GM21360 (cell line): ENCODE results near the gene DDX25.

Source experiments
- ATAC-seq: cut with Tn5 transposase; IDR thresholded peaks from one replicate; pipeline ENCODE4 v1.9.1; 2021; ENCODE audit warnings: mild to moderate bottlenecking, moderate library complexity; ENCODE audit not compliant: unreplicated experiment

DDX25 gene

DNA sequence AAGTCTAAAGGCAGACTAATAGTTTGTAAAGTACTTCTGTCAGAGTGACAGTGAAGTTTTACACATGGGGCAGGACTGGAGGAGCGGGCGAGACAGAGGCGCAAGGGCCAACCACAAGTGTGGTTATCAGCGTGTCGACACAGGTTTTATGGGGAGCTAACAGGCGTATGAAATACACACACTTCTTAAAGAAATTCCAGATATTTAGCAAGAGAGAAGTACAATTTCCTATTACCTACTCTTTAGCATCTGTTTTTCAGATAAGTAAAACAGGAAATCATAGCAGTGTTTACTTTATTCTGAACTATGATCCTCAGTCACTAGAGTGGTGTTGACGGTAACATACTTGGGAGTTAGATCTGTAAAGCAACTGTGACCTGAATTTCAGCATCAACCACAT lies 64.0 kb downstream of the DDX25 start:
- no peak for ATAC-seq

DNA sequence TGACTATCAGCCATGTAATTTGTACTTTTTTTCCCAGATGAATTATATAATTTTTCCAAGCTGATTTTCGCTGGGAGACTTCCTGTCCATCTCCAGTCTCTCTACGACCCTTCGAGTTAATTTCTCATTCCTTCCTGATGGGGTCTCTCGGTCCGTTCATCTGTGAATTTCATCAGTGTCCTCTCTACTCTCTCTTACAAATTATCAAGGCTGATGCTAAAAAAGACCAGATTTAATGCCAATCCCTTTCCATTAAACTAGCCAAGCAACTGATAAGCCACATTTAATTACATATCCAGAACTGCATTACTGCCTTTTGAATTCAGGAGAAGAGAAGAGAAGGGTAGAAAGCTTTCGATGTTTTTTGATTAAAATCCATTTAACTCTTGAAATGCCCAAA lies 67.3 kb downstream of the DDX25 start:
- ATAC-seq, result no peak

DNA sequence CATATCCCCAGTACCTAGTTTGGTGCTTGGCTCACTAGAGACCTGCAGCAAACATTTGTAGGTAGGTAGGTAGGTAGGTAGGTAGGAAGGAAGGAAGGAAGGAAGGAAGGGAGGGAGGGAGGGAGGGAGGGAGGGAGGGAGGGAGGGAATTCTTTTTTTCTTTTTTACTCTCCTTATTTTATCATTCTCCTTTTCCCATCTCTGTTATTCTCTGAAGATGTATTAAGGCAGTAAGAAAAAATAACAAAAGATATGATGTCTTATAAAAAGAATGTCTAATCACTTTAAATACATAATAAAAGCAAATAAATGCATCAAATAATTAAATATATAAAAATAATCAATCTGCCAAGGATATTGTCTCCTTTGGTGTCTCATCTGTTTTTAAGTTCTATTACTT lies 70.0 kb downstream of the DDX25 start:
- ATAC-seq, result no peak

DNA sequence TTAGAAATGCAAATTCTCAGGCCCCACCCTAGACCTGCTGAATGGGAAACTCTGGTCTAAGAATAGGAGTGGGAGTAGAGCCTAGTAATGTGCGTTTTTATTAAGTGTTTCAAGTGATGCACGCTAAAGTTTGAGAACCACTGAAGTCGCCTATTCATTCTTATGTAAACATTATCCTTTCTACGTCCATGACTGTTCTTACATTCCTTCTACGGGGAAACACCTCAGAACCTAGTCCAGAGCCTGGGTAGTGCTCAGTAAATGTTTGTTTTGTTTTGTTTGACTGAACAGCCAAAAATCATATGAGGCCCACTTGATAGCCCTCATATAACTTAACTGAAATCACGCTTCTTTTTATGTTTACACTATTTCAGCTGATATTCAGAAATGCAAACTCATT lies 71.3 kb downstream of the DDX25 start:
- no peak for ATAC-seq

DNA sequence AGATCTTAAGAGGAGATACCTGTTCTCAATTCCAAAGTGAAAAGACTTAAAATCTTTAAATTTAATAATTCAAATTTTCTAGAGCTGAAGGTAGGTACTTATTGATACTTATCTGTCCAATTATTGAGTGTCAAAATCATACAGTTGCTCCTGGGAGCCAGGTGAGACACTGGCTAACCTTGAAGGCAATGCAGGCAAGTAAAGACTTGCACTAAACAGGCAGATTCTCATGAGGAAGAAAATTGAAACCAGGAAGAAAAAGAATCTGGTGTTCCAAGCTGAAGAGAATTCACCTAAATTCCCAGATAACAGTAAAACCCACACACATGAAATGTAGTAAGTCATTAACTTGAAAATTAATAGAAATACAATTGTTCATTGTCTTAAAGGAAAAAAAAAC lies 71.8 kb downstream of the DDX25 start:
- no peak for ATAC-seq

DNA sequence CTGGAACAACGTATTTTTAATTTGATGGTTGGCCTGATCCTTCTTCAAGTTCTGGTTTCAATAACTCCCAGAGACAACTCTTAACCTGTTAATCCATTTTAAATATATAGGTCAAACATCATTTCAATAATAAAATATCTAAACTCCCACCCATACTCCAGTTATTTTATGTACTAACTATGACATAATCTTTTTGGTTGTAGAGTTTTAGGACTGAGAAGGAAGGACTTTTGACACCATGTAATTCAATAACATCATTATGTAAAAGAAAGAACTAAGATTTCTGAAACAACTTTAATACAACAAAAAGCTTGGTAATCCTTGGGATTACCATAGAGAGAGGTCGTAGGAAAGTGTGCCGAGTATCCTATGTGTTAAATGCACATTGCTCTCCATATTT lies 73.0 kb downstream of the DDX25 start:
- ATAC-seq, result no peak

DNA sequence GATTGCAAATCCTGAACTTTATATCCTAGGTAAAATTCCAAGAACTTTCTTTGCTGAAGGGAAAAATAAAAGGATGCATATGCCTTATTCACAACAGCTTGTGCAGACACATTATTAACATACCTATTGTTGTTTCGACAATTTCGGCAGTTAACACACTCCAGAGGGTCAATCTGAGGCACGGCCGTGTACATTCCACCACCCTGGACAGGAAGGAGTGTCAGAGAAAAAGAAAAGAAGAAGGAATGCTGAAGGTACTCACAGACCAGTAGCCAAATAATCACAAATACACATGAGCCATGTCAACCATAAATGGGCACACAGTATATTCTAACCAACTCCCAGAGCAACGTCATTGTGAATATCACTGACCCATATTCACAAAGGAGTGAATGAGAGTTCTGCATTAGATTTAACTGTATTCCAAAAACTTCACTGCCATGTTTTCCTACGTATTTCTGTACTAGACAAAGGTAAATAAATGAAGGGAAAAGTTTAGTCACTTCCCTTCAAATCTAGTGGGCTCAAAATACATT lies 73.9 kb downstream of the DDX25 start:
- ATAC-seq, result no peak
